GM12872 (cell line): ENCODE measurements around the gene ARID3A.

Experiments
- TF ChIP-seq, protein P1 (sequence below): IDR thresholded peaks from 3 replicates; pipeline ENCODE4 v1.5.1; 2011; ENCODE audit warnings: low read depth, mild to moderate bottlenecking, low read length, moderate library complexity; ENCODE audit not compliant: insufficient read depth

The ARID3A gene

DNA sequence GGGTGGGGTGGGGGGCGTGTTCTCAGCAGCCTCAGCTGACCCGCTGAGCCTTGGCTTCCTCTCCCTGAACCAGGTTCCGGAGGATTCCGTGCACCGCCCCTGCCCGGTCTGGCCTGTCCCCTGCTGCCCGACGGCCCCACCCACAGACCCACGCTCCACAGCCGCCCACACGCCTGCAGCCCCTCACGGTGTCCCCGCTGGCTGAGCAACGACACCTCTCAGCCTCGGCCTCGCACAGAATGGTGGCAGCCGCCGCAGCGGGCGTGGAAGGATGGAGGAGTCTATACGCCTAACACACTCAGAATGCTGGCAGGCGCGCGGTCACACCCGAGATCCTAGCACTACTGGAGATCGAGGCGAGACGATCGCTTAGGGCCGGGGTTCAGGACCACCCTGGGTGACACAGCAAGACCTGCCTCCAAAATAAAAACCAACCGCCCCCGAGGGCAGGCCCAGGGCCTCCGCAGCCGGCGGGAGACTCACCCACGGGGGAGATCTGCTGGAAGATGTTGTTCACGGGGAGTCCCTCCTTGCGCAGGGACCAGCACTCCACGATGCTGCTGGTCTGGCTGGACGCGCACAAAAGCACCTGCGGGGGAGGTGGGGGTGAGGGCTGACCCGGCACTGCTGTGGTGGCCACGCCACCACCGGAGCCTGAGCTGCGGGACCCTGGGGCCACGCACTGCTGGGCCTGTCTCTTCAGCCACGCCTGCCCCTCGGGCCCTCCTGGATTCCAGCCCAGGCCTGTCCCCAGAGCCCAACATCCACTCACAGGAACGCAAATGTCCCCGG, 41.2 kb upstream of the ARID3A start:
- TF ChIP-seq, protein P1, sequence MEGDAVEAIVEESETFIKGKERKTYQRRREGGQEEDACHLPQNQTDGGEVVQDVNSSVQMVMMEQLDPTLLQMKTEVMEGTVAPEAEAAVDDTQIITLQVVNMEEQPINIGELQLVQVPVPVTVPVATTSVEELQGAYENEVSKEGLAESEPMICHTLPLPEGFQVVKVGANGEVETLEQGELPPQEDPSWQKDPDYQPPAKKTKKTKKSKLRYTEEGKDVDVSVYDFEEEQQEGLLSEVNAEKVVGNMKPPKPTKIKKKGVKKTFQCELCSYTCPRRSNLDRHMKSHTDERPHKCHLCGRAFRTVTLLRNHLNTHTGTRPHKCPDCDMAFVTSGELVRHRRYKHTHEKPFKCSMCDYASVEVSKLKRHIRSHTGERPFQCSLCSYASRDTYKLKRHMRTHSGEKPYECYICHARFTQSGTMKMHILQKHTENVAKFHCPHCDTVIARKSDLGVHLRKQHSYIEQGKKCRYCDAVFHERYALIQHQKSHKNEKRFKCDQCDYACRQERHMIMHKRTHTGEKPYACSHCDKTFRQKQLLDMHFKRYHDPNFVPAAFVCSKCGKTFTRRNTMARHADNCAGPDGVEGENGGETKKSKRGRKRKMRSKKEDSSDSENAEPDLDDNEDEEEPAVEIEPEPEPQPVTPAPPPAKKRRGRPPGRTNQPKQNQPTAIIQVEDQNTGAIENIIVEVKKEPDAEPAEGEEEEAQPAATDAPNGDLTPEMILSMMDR: no peak

DNA sequence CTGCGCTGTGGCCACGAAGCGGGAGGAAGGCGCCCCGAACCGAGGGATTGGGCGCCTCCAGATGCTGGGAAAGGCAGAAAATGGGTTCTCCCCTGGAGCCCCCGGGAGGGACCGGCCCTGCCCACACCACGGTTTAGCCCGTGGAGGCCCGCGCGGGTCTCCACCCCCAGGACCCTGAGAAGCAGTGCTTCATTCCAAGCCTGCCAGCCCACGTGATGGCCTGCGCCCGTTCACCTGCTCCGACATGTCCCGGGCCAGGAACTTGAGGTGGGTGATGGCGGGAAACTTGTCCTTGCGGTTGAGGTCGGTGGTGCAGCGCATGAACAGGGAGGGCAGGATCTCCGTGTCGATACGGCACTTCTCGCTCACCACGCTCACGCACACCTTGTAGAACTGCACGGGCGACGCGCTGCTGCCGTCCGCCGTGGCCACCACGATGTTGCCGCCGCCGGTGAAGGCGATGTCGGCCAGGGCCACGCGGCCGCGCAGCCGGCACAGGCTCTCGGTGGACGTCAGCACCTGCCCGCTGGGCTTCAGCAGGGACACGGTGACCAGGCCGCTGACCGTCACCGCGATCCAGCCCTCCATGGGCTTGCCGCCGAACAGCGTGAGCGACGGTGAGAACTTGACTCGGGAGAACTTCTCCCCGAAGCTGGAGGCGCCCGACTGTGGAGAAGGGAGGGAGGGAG, 40.2 kb upstream of the ARID3A start:
- TF ChIP-seq, protein P1: no peak

DNA sequence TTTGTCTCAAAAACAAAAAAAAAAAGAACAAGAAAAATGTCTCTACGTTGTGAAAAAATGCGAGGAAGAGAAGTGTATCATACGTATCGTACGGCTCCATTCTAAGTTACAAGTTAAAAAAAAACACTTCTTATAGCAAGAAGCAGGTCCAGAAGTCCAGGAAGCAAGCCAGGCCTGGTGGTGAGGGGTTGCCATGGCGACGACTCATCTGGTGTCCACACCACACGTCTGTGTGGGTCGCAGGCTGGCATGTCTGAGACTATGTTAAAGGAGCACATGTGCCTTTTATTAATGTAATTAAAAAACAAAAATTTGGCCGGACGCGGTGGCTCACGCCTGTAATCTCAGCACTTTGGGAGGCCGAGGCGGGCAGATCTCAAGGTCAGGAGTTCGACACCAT, 38.8 kb upstream of the ARID3A start:
- TF ChIP-seq, protein P1: no peak

DNA sequence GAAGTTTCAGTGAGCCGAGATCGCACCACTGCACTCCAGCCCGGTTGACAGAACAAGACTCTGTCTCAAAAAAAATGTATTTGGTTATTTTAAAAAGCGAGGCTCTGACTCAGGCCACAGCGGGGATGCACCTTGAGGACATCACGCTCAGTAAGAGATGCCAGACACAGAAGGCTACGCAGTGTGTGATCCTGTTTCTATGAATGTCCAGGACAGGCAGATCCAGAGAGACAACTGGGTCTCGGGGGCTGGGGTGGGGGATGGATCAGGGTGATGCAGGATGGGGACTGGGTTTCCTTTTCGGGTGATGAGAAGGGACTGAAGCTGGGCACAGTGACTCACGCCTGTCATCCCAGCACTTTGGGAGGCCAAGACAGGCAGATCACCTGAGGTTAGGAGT, 38.2 kb upstream of the ARID3A start:
- TF ChIP-seq, protein P1: no peak

DNA sequence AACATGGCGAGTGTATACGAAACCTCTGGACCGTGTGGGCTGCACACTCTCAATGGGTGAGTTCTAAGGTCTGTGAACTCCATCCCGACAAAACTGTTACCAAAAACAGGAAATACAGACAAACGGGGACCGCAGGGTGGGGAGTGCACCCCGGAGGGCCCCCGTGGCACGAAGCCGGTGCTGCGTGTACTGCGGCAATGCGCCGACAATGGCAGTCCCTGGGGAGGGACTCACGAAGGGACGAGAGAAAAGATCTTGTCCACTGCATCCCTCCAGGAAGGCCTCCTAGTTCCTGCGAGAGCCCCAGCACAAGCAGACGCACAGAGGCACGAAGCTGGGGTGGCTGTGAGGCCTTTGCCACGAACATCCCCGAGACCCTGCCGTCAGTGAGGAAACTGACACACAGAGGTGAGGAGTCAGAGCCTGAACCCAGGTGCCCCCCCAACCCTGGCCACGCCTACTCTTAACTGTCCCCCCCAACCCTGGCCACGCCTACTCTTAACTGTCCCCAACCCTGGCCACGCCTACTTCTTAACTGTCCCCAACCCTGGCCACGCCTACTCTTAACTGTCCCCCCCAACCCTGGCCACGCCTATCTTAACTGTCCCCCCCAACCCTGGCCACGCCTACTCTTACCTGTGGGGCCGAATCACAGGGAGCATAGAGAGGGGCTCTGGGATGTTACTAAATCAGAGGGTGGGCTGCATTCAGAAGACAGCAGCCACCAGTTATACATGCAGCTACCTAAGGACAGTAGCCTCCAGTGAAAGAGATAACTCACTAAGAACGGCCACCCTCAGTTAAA, 37.1 kb upstream of the ARID3A start:
- TF ChIP-seq, protein P1: no peak

DNA sequence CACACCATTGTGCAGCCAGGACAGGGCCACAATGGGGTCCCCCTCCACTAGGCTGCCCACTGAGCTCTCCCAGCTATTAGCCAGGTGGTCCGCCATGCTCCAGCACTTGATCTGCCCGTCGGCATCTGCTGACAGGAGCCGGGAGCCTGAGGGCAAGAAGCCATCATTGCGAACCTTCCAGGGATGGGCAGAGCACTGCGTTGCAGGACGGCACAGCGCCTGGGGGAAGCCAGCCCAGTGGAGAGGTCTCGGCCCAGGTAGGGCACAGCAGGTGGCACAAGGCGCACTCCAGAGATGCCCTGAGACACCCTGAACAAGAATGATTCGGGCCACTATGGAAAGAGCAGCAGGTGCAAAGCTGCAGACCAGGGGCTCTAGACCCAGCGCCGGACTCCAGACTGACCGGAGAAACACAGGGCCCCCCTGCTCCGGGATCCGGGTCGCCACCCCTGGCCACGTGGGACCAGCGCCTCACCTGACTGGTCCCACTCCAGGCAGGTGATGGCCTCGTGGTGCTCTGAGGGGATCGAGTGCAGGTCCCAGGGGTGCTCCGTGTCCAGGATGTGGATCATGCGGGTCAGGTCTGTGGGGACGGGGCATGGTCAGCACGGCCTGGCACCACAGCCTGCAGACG, 36.1 kb upstream of the ARID3A start:
- TF ChIP-seq, protein P1: no peak

DNA sequence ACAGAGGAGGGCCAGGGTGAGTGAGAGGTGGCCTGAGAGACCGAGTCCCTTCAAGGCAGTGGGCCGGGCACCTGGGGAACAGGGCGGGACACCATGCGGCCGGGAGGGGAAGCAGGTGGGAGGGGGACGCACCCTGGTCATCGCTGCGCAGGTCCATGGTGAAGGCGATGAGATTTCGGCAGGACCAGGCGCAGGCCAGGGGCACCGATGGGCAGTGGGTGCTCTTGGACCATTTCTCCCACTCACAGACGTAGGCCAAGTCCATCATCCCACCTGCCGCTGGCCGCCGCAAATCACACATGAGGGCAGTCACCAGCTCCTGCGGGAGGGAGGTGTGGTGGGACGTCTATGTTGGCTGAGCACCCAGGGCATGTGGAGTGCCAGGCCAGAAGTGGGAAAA, 35.0 kb upstream of the ARID3A start:
- TF ChIP-seq, protein P1: no peak
